Stimulated activated CD4-positive, alpha-beta T cell treated with anti-CD3 and anti-CD28 coated beads, Interleukin-1b, Interleukin-23, amount 100 ng/mL, for 4 hours (primary cell): ENCODE results near the gene CNIH4.
"Not testable (repeated sequence)": the region's sequence is repeated elsewhere in the genome, so short reads cannot be mapped to it uniquely, and the experiment has no call there.

Source experiments
- DNase-seq, 2 donors: peaks; one replicate each; pipeline ENCODE4 v3.0.0-alpha.2; 2020; ENCODE audit warnings: low read depth in 2 of 2

CNIH4 gene

DNA sequence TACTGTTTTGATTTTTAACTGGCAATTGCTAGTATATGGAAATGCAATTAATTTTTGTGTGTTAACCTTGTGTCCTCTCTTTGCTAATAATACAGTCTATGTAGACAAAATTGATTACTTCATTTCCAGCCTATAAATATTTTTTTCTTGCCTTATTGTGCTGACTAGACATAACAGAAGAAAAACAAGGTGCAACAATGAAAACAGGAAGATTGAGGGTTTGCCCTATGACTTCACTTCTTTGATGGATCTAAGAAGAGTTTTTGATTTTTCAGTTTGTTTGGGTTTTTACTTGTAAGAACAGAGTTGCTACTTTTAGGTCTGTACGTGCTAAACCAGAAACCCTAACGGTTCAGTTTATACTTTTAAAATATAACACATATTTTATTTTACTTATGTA, 8.5 kb upstream of the CNIH4 start:
- DNase-seq = no peak

DNA sequence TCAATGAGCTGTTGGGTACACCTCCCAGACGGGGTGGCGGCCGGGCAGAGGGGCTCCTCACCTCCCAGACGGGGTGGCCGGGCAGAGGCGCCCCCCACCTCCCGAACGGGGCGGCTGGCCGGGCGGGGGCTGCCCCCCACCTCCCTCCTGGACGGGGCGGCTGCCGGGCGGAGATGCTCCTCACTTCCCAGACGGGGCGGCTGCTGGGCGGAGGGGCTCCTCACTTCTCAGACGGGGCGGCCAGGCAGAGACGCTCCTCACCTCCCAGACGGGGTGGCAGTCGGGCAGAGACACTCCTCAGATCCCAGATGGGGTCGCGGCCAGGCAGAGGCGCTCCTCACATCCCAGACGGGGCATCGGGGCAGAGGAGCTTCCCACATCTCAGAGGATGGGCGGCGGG, 7.0 kb upstream of the CNIH4 start:
- not testable (repeated sequence) for DNase-seq

GRCh38 chr1:224352436-224353085, 4.1 kb upstream of the CNIH4 start:
- not testable (repeated sequence) for DNase-seq

DNA sequence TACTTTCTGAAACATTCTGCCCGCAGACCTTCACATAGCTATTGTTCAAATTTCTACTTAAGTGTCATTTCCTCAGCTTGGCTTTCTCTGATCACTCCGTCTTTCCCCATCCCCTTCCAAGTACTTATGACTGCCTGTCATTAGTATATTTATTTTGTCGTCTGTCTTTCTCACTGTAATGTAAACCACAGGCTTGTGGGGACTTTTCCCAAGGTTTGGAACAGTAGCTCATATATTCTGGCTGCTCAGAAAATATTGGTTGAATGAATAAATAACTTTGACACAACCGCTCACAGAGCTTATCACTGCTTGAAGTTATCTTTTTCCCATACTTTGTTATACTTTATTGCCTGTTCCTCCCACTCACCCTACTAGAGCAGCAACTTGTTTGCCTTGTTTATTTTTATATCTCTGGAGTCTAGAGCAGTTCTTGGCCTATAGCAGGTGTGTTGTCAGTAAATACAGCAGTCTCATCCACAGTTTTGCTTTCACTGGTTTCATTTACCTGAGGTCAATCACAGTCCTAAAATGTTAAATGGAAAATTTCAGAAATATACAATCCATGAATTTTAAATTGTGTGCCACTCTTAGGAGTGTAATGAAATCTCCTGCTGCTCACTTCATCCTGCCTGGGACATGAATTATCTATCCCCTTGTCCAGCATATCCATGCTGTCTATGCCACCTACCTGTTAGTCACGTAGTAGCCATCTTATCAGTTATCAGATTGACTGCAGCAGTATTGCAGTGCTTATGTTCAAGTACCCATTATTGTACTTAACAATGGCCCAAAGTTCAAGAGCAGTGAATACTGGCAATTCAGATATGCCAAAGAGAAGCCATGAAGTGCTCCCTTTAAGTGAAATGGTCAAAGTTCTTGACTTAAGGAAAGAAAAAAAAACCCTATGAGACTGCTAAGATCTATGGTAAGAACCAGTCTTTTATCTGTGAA, 2.4 kb upstream of the CNIH4 start:
- DNase-seq = no peak

DNA sequence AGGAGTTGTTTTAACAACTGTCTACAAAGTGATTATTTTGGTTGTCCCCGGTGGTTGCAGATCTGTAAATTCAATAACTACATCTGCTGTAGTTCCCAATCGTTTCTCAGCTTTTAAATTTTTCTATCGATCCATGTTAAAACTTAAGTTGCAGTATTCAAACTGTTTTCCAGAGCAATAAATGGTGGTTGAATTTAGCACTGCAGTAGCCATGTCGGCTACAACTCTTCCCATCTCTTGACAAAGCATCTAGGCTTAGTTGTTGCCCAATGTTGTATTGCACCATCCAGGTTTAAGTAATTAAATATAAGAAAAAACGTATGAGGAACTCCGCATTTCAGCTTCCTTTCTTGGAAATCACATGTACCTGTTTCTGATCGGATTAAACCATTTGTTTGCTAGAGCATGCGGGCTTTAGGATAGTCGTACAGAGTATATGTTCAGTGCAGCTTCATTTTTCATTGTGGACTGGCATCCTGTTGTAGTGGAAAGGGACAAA, 996 bp downstream of the CNIH4 start:
- DNase-seq = no peak

DNA sequence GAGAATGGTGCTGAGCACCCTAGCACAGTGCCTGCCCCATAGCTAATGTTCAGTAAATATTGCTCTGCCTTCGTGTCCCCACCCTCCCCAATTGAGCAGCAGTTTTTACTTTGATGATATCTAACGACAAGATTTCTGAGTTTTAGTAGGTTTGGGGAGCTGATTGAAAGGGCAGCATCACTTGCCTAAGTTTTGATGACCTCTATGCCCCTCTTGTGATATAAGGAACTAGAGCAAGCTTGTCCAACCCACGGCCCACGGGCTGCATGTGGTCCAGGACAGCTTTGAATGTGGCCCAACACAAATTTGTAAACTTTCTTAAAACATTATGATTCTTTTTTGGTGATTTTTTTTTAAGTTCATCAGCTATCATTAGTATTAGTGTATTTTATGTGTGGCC, 1.6 kb downstream of the CNIH4 start:
- no peak for DNase-seq

- no peak for DNase-seq
Measured at GRCh38 chr1:224359207-224359606, 2.5 kb downstream of the CNIH4 start.

DNA sequence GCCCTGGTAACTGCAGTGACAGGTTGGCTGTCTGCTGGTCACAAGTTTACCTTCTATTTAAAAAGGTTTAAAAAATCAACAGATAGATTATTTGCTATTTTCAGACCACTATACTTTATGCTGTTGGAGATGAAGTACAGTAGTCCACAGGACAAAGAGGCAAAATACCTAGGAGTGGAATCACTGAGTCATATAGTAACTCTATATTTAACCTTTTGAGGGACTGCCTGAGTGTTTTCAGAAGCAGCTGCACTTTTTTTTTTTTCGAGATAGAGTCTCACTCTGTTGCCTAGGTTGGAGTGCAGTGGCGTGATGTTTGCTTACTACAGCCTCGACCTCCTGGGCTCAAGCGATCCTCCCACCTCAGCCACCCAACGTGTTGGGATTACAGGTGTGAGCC, 11.7 kb downstream of the CNIH4 start:
- DNase-seq = no peak

GRCh38 chr1:224373008-224373590, 16.4 kb downstream of the CNIH4 start:
- no peak for DNase-seq

DNA sequence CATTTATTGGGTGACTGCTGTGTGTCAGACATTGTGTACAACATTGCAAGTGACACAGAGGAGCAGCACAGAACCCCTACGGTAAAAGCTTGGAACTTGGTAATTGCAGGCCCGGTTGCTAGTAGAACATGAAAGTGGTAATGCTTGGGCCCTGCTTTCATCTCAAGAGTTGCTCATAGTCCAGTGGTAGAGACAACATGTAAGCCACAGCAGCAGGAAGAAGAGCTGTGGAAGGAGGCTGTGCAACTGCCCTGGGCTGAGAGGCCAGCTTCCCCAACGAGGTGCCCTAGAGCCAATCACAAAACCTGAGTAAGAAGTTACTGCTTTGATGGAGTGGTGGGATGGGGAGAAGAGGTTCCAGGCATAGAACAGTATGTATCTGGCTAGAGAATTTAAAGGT, 18.4 kb downstream of the CNIH4 start:
- DNase-seq = no peak

- DNase-seq = no peak
Measured at GRCh38 chr1:224377676-224378006, 21.0 kb downstream of the CNIH4 start.

- no peak for DNase-seq
Measured at GRCh38 chr1:224378855-224379631, 22.4 kb downstream of the CNIH4 start.

DNA sequence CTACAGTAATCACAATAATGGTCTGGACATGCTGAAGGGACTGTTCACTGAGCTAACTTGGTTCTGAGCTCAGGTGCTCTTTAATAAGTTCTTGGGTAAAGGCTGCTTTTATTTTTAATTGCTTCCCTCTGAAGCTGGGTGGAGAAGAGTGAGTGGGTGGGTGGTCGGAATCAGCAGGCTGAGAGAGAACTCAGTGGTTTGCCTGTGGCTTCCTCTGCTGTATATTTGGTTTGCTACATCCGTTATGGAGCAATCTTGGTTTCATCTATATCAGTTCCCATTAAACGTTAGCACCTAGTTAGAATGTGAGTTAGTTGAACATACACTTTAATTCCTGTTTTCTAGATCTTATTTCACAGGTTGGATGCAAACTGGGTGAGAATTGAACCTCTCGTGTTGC, 23.3 kb downstream of the CNIH4 start:
- DNase-seq = peak in 1 of 2 donors; percentile 25

DNA sequence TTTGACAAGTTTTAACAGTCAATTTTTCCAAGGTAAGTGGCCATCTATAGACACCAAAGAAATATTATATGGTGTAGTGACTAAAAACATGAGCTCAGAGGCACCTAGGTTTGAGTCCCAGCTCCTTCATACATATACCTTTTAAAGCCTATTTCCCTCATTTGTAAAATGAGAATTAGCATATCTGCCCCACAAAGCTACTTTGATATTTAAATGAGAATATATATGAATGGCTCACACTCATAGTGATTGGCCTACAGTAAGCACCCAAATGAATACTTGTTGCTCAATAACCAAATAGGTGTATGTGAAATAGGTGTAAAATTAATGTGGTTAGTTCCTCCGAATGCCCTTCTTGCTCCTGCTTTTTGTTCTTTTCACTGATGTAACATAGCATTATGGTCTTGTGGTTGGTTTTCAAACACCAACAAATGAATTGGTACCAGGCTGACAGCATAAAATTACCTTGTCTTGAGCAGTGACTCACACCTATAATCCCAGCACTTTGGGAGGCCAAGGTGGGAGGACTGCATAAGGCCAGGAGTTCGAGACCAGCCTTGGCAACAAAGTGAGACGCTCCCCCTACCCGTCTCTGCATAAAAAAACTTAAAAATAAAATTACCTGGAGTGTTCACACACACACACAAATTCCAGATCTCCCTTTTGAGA, 25.3 kb downstream of the CNIH4 start:
- DNase-seq = no peak

DNA sequence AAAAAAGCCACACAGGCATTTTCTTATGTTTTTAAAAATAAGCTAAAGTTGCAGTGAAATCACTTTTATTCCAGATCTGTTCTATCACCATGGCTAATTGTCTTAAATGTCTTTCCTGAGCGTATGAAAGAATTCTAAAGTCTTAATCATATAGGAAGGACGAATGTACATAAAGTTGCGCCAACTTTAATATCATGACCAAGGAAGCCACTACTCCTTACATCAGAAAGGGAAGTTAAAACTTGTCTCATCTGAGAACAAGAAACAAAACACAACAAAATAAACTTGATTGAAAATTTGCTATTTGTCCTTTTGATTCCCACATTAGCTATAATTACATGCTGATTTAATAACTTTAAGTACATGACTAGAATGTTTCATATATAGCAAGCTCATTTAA, 26.5 kb downstream of the CNIH4 start:
- DNase-seq = no peak

- no peak for DNase-seq
Measured at GRCh38 chr1:224387302-224387912, 30.7 kb downstream of the CNIH4 start.

DNA sequence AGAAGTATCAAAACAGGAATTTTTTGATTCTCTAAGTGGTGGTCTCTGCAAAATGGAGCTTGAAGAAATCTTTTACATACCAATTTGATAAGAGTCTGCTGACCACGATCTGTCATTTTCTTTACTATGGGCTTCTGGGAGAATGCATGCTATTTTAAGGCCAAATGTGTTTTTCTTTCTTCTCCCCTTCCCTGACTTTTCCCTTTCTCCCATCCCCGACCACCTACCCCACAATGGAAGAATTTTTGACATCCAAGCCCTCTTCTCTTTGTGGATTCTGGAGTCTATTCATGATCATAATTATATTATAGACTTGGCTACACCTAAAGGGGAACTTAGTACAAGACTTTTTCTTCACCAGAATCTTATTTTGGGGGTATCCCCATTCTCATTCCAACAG, 31.3 kb downstream of the CNIH4 start:
- no peak for DNase-seq

DNA sequence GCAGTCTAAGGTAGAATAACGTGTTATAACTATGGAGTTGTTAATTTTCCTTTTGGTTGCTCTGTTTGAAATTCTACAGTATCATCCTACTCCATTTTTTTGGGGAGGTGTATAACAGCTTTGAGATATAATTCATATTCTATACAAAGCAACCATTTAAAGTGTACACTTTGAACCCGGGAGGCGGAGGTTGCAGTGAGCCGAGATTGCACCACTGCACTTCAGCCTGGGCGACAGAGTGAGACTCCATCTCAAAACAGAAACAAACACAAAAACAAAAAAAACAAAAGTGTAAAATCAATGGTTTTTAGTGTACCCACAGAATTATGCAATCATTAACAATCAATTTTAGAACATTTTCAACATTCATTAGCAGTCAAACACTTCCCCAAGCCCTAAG, 33.8 kb downstream of the CNIH4 start:
- no peak for DNase-seq

DNA sequence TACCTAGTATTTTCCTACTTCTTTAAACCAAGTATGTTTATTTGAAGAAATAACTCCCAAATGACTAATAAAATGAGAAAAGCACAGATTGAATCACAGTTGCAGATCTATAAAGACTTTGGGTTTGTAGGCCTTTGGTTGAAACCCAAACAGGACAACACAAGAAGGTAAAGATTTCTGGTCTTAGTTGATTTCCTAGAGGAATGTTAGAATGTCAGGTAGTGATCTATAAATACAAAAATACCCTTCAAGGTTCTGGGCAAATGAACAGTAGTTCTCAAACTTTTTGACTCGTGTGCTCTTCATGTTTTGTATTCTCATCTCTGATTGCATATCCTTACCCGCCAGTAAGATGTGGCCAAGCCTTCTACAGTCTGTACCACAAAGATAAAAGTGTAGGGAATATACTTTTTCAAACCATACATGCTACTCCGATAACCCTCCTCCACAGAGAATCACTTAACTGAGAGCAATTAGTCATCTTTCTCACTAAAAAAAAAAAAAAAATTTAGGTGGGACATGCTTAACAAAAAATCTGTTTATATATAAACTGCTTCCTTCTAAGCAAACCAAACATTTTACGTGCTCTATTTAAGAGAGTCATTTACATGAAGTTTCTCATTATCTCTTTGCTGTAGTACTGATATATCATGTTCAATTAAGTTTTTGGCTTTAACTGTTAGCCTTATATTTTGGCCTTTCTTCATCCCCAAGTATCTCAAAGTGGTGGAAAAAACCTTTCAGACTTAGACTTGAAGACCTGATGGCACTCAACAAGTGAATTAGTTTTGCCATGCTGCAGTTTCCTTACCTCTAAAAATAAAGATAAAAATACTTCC, 36.0 kb downstream of the CNIH4 start:
- DNase-seq = no peak

DNA sequence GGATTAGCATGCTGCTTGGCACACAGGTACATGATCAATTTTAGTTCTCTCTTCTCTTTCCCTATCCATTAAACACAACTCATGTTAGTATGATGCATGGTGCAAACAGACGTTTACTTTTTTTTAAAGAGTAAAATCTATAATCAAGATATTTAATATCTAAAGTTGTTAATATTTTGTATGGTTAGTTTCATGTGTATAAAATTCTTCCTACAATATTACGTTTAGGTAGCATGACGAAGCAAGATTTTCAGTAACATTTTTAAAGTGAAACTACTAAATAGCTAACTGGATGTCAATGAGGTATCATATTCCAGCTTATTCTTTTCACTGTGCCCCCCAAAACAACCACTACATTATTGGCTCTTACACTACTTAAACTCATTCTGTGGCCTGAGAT, 36.6 kb downstream of the CNIH4 start:
- DNase-seq = no peak
